ENCODE results near the gene MGLL. TPM values are rescaled to one million over a fixed set of nuclear protein-coding genes. Genes with fewer than 3 reads are reported as not detected.

The MGLL gene
- total RNA-seq, 2 experiments from 2014 or later, result 0.28 to 0.38 TPM

DNA sequence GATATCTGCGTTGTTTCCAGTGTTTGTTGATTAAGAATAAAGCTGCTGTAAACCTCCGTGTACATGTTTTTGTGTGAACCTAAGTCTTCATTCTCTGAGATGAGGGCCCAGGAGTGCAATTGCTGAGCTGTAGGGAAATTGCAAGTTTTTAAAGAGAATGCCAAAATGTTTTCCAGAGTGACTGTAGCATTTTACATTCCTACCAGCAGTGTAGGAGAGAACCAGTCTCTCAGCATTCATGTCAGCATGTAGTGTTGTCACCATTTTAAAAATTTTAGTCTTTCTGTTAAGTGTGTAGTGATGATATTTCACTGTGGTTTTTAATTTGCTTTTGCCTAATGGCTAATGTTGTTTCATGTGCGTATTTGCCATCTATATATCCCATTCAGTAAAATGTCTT, 3.4 kb upstream of the MGLL start:
- no peak overlapping the region for H3K4me3 ChIP-seq (ENCODE audit: low read length)
- Mint-ChIP-seq H3K4me3 (no peak overlapping the region), H3K36me3 (ENCODE audit: low read depth) (peaks cover 18% of the 10 kb centered on the region), H3K9me3 (peaks cover 8% of the 10 kb centered on the region), H3K27me3 (peaks cover 54% of the 10 kb centered on the region), H3K27ac (no peak overlapping the region), H3K4me1 (ENCODE audit: low read depth) (peaks cover 8% of the 10 kb centered on the region)
- H3K27ac ChIP-seq (ENCODE audit: low read depth in 1 of 2, low read length in 2 of 2), result no peak overlapping the region
- no peak for DNase-seq
- no peaks in the 10 kb centered on the region for H3K36me3 ChIP-seq (ENCODE audit: insufficient read depth, low read length)
- CTCF ChIA-PET, result no interaction called here
- peaks cover 23 to 35% of the 10 kb centered on the region in 2 experiments for H3K27me3 ChIP-seq (ENCODE audit: control insufficient read depth in 1 of 2, insufficient read depth in 2 of 2, low read length in 2 of 2)
- intact Hi-C loops (cut with DNase I, micrococcal nuclease), result no loop called here
- POLR2A ChIA-PET, result no interaction called here
- peaks cover 8% of the 10 kb centered on the region for H3K4me1 ChIP-seq (ENCODE audit: insufficient read depth, low read length)
- TF ChIP-seq CTCF (IDR thresholded peaks at IDR 0.05), result no peak
- H3K9me3 ChIP-seq (ENCODE audit: control insufficient read depth in 1 of 2, insufficient read depth in 1 of 2, low read length in 2 of 2), result peaks cover 14 to 23% of the 10 kb centered on the region in 2 experiments
- no peak for ATAC-seq (ENCODE audit: poor library complexity)

- ATAC-seq (ENCODE audit: poor library complexity), result no peak
- no peak for TF ChIP-seq CTCF (IDR thresholded peaks at IDR 0.05)
- peaks cover 8% of the 10 kb centered on the region for H3K4me1 ChIP-seq (ENCODE audit: insufficient read depth, low read length)
- H3K4me3 ChIP-seq (ENCODE audit: low read length), result no peak overlapping the region
- H3K36me3 ChIP-seq (ENCODE audit: insufficient read depth, low read length), result no peaks in the 10 kb centered on the region
- Mint-ChIP-seq H3K9me3 (no peaks in the 10 kb centered on the region), H3K27me3 (peaks cover 67% of the 10 kb centered on the region), H3K36me3 (ENCODE audit: low read depth) (peaks cover 7% of the 10 kb centered on the region), H3K4me3 (peak overlapping the region; percentile 23), H3K27ac (no peak overlapping the region), H3K4me1 (ENCODE audit: low read depth) (peaks cover 8% of the 10 kb centered on the region)
- H3K27ac ChIP-seq (ENCODE audit: low read depth in 1 of 2, low read length in 2 of 2), result no peak overlapping the region
- H3K9me3 ChIP-seq (ENCODE audit: control insufficient read depth in 1 of 2, insufficient read depth in 1 of 2, low read length in 2 of 2), result peaks cover 12 to 14% of the 10 kb centered on the region in 2 experiments
- ChIA-PET CTCF (no interaction called here), POLR2A (no interaction called here)
- DNase-seq, result no peak
- peaks cover 26 to 46% of the 10 kb centered on the region in 2 experiments for H3K27me3 ChIP-seq (ENCODE audit: control insufficient read depth in 1 of 2, insufficient read depth in 2 of 2, low read length in 2 of 2)
- intact Hi-C loops (cut with DNase I, micrococcal nuclease), result no loop called here
Observed at GRCh38 chr3:127824151-127824825, 2.0 kb upstream of the MGLL start.

- Mint-ChIP-seq H3K27me3 (peaks cover 70% of the 10 kb centered on the region), H3K4me1 (ENCODE audit: low read depth) (peaks cover 8% of the 10 kb centered on the region), H3K27ac (no peak overlapping the region), H3K4me3 (peak overlapping the region; percentile 50), H3K9me3 (no peaks in the 10 kb centered on the region), H3K36me3 (ENCODE audit: low read depth) (peaks cover 1% of the 10 kb centered on the region)
- H3K9me3 ChIP-seq (ENCODE audit: control insufficient read depth in 1 of 2, insufficient read depth in 1 of 2, low read length in 2 of 2), result peaks cover 4 to 11% of the 10 kb centered on the region in 2 experiments
- no peak for TF ChIP-seq CTCF (IDR thresholded peaks at IDR 0.05)
- H3K36me3 ChIP-seq (ENCODE audit: insufficient read depth, low read length), result no peaks in the 10 kb centered on the region
- no peak for DNase-seq
- H3K4me1 ChIP-seq (ENCODE audit: insufficient read depth, low read length), result peaks cover 8% of the 10 kb centered on the region
- POLR2A ChIA-PET, result no interaction called here
- H3K27ac ChIP-seq (ENCODE audit: low read depth in 1 of 2, low read length in 2 of 2), result no peak overlapping the region
- CTCF ChIA-PET, result no interaction called here
- no peak for ATAC-seq (ENCODE audit: poor library complexity)
- intact Hi-C loops (cut with DNase I, micrococcal nuclease), result no loop called here
- peaks cover 26 to 46% of the 10 kb centered on the region in 2 experiments for H3K27me3 ChIP-seq (ENCODE audit: control insufficient read depth in 1 of 2, insufficient read depth in 2 of 2, low read length in 2 of 2)
- no peak overlapping the region for H3K4me3 ChIP-seq (ENCODE audit: low read length)
Observed at GRCh38 chr3:127823426-127823857, 1.1 kb upstream of the MGLL start.

All from CD4-positive, alpha-beta T cell (primary cell).